Activated CD4-positive, alpha-beta T cell treated with anti-CD3 and anti-CD28 coated beads for 48 hours (primary cell): ENCODE results near the gene ARHGAP42.

ENCODE experiments used
- DNase-seq: peaks from one replicate; pipeline ENCODE4 v3.0.0-alpha.2; 2020

Gene ARHGAP42

DNA sequence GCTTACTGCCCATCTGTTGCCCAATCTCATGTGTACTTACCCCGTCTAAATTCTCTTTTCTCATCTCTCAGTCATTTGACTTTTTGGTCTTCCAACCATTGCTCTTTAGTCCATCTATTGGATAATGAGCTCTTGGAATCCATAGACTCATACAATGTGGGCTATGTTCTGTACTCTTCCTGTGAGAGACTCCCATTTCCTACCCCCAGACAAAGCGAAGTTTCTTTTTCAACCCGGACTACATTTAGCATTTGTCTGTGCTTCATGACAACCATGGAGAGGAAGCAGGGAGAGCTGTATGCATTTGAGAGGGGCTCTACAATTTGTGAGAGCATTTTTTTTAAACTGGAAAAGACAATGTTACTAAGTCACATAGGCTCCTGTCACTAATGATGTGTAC lies 4.0 kb upstream of the ARHGAP42 start:
- DNase-seq, result no peak

DNA sequence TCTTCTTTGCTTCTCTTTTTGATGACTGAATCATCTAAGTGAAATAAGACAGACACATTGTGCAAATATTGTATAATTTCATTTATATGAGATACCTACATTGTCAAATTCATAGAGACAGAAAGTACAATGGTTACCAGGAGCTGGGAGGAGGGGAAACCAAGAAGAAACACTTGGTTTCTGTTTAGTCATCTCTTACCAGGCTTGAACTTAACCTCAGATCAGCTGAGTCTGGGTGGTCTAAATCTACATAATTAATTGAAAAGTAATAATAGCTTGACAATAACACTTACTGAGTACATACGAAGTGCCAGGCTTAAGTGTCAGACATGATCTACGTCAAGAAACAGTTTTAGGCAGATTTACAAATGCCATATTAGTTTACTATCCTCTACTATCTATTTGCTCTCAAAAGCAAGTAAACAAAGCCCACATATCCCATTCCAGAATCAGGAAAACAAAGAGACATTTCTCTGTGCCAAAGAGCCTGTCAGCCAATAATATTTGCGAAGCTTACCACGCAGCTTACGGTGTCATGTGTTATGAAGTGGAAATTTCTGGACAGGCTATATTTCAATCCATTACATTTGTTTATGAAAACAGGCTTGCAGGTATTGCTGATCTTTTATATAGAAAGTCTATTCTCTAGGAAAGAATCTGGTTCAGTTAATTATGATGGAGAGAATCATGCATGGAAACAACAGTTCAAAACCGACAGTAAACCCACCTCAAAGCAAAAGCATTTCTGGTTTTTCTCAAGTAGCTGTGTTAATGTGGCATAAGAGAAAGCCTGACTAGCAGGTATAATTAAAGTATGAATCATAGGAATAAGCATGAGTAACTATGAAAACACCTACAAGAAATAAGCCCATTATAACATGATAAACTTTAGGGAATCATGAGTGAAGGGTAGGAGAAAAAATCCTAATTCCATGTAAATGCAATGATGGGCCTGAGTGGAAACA lies 2.7 kb upstream of the ARHGAP42 start:
- DNase-seq, result no peak

DNA sequence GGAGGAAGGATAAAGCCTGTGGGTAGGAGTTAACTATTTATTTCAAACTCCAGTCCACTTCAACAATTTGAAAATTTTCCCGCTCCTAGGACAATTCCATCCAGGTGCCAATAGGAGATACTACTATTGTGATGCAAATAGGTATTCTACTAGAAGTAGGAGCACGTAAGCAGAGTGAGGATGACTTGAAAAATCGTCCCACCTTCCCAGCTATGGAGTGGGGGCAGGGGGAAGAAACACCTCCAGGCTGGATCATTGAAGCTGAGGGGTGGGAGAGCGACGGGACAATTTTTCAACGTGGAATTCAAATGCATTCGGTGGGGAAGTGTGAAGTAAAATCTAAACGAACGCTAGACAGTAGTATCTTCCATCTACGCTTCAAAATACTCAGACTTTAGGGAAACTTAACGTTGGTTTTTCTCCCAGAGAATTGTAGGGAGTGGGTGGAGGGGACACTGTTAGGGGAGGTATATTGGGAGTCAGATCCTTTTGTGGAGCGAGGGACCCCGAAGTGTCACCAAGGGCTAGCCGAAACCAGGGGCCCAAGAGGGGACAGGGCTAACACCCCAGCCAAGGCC lies 523 bp upstream of the ARHGAP42 start:
- DNase-seq, result no peak

DNA sequence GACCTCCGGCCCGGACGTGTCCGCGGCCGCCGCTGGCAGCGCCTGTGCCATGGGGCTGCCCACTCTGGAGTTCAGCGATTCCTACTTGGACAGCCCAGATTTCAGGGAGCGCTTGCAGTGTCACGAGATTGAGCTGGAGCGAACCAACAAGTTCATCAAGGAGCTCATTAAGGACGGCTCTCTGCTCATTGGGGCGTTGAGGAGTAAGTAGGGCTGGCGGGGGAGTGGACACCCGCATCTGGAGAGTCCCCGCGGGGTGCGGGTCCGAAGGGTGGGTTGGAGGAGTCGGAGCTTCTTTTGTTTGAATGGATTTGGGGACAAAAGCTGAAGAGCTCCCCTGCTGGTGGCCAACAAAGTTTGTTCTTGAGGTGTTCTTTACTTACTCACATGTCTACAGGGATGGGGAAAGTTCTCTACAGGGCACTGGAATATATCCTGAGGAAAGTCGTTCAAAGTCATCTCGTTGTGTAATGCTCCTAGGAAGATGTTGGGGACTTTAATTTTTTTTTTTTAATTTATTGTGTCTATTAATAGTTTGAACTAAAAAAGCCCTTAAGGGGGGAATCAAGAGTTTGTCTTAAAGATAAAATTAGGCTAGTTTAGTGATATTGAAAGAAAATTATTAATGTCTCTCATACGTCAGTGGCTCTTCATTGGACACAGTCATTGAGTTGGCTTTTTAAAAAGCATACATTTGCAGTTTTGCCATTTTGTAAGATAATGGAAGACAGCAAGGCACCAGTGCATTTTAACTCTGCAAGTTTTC lies 725 bp downstream of the ARHGAP42 start:
- peak; percentile 11 for DNase-seq

DNA sequence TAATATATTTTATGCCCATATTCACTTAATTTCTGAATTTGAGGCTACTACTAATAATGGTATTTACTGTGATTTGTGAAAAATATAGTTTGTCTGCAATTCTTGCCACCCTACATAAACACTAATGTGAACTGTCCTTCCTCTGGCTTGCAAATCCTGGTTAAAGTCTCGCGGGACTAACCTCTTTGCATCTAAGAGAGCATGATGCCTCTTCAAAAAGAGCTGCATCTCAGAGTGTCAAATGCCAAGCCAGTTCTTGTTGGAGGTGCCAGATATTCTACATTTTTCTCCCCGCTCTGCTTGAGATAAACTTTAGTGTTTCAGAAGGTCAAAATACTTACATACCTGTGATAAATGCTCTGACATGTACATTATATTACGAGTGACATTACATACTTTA lies 2.1 kb downstream of the ARHGAP42 start:
- no peak for DNase-seq

DNA sequence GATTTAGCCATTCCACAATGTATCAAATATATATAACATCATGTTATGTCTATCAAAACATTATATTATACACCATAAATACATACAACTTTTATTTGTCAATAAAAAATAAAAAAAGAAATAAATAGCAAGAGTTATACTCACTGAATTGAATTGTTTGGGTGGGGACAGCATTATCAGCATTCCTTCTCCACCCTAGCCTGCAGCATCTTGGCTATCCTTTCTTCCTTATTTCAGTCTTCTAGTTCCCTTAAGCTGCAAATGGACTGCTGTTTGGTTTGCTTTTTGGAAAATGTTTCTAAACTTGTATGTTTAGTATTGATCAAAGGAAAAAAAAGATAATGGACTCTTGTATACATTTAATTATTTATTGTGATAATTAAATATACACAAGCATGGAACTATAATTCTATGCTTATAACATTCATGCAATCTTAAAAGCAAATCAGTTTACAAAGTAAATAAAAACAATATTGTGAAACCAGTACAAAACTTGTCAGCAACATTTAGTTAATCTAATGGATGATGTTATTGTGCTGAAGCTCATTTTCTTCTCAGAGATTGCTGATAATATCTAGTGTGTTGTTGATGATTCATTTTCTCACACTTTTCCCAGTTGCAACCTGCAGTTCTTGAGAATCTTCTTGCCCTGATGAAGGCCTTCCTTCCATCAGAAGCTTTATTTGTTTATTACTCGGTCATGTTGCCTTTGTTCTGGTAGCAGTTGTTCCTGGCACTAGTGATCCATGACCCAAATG lies 5.0 kb downstream of the ARHGAP42 start:
- DNase-seq, result no peak

DNA sequence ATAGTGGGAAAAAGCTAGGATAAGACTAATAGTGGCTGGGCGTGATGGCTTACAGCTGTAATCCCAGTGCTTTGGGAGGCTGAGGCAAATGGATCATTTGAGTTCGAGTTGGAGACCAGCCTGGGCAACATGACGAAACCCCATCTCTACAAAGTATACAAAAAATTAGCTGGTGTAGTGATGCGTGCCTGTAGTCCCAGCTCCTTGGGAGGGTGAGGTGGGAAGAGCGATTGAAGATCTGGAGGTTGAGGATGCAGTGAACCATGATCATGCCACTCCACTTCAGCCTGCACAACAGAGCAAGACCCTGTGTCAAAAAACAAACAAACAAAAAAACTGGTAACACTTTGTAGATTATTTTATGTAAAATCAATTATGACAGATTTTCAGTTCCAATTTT lies 8.8 kb downstream of the ARHGAP42 start:
- DNase-seq, result no peak

DNA sequence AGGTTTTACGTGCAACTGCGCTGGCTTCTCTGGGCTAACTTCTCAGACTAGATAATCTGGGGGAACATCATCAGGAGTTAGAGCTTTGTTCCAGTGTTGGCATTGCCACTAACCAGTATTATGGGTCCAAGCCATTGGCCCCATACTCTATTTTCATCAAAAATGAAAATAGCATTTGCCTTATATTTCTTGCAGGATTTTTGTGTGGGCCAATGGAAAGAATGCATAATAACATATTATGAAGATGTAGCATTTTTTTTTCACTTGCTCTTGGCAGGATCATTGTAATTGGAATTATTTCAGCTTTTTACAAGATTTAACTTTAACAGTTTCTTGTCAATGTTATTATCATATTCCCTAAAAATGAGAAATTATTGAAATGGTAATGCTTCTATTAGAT lies 16.1 kb downstream of the ARHGAP42 start:
- DNase-seq, result no peak

DNA sequence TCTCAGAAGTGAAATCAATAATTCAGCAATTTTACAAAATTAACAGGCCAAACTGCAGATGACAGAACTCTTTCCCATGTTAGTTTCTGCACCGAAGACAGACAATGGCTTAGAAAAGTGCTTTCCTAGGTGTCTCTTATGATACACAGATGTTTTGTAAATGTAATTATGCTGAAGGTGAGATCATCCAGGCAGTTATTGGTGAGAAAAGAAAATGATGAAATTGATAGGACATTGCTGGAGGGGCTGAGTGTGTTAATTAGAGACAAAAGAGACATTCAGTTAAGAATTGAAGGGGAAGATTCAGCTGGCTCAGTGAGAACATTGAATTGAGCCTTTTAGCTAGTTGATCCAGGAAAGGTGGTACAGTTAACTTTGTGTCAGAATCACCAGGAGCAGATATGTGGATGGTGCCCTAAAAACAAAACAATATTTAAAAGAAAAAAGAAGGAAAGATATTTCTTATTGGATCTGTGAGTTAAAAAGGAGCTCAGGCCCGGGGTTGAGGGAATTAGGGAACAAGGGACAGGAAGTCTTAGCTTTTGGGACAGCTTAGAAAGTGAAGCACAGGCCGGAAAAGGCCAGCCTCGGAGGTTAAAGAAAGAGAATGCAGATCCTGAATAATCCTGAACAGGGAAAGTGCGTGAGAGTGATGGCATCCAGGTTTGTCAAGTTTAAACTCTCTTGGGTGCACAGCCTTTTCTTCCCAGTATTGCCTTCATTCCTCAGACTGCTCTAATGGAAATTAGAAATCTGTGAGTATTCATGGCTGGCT lies 16.9 kb downstream of the ARHGAP42 start:
- no peak for DNase-seq

DNA sequence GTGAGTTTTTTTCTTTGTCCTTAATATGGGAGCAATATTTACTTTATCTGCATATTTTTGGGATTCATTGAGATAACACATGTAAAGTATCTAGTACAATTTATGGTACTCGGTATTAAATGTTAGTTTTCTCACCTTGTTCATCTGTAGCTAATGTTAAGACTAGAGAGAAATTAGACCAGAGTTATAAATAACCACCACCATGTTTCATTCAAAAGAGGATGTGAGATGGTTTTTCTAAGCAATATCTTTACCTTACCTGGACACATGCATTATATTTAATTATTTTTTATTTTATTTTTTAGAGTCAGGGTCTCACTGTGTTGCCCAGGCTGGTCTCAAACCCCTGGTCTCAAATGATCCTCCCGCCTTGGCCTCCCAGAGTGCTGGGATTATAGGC lies 18.4 kb downstream of the ARHGAP42 start:
- DNase-seq, result no peak

DNA sequence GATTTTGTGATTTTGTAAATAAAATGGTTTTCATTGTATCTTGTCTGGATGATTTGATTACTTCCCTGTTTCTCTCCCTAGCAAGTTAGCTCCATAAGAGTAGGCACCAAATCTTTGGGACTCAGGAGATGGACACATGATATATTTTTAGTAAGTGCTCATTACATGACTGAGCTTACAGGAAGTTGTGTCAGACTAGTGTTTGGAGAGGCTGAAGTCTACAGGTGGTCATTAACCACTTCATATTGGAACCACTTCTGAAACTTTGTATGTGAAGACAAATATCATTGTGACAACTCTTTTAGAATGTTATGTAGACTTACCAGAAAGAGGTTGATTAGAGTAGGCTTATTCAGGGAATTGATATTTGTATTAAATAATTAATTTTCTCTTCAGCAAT lies 19.1 kb downstream of the ARHGAP42 start:
- no peak for DNase-seq

DNA sequence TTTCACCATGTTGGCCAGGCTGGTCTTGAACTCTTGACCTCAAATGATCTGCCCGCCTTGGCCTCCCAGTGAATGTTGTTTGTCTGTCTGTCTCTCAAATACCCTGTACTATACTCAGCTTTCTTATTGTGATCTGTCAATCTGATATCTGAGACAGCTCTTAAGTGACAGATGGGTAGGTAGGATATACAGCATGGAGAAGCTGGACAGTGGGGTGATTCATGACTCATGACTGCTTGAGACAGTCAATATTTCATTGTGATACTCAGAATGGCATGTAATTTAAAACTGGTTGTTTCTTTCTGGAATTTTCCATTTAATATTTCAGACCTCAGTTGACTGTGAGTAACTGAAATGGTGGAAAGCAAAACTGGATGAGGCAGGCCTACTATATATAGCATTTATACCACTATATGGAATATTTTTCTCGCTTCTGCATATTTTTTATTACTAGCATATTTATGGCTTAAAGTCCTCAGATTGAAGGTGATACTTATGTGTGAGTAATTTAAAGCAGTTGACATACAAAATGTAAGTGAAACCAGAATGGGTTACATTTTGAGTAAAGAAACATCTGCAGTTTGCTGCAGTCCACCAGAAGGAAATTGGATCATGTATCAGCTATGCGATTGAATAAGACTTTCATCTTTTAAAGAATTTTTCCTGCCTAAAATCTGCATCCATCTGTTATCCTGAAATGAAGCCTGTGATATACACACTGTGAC lies 22.3 kb downstream of the ARHGAP42 start:
- DNase-seq, result no peak

DNA sequence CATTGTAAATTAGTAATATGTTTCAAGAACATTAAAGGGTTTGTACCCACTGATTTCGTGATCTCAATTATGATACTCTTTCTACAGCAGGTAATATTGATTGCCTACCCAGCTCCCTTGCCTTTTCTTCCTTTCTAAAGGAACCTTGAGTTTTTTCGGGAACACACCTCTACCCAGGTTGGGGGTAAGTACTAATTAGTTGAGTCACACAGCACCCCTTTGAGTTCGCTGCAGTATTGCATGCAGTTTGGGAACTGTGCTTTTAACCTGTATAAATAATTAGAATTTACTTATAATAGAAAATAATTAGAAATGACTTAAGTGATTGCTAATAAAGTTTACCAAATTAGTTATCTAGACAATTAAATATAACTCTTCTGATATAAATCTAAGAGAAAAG lies 24.9 kb downstream of the ARHGAP42 start:
- DNase-seq, result no peak

DNA sequence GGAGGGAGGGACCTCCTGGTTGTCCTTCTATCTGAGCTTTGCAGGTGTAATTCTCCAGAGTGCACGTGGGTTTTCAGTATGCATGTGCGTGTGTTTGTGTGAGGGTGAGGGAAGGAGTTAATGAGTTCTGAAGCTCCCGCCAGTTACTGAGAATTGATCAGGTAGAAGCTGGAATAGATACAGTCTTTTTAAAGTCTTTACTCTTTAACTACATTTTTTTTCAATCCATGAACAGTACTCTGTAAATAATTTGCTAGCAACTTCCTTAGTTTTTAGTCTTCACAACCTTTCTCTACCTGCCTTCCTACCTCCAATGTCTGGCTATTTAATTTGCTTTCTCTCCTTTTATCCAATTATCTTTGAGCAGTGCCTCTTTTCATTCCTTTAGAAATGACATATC lies 25.5 kb downstream of the ARHGAP42 start:
- no peak for DNase-seq

DNA sequence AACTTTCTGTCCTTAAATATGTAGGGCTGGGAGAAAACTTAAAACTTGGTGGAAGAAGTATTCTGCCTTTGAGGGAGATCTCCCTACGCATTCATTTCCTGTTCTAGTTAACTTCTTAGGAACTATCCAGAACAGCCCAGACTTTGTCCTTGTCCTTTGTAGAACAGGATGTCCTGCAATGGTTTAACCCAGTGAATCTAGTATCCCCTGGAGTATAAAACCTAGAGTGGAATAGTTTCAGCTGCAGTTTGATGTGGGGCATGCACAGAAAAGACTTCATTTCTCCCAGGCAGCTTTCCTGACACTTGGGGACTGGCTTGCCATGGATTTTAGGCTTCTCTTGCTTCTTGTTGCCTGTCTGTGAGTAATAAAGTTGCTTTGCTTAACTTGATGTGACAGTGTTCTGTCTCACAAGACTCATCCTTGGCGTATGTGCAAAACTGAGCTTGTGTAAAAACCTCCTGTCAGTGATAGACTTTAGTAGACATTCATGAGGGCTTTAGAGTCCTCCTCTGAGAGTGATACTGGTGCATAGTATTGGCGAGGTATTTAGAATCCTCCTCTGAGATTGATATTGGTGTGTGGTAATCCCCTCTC lies 28.2 kb downstream of the ARHGAP42 start:
- DNase-seq, result no peak

DNA sequence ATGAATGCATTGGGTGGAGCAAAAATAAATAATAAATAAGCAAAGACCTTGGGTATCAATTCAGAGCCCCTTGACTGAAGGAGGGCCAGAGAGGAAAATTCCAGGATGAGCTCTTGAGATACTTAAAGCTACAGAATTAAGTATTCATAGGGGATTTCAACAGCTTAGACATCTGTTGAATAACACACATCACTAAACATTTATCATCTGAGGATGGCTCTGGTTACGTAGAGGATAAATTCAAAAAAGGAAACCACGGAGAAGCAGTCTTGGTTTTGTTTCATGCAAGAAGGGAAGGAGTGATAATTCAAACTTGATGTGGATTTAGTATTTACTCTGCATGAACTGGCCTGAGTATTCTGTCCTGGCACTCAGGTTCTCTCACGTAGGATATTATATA lies 29.8 kb downstream of the ARHGAP42 start:
- DNase-seq, result no peak

DNA sequence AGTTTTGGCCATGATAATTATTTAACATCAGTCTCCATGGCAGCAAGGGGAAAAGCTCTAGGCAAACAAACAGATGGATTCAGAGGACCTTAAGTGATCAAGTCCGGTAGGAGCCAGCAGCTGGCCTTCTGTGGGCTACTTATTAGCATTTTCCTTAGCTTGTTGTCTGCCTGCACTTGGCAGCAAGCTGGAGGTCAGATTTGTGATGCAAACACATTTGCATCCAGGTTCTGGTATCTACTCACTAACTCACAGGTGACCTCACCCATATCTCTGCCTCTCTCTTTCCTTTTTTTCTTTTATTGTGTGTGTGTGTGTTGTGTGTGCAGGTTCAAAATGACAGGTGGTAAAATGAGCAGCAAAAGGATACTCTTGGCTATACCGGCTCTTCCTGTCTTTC lies 32.3 kb downstream of the ARHGAP42 start:
- DNase-seq, result no peak

DNA sequence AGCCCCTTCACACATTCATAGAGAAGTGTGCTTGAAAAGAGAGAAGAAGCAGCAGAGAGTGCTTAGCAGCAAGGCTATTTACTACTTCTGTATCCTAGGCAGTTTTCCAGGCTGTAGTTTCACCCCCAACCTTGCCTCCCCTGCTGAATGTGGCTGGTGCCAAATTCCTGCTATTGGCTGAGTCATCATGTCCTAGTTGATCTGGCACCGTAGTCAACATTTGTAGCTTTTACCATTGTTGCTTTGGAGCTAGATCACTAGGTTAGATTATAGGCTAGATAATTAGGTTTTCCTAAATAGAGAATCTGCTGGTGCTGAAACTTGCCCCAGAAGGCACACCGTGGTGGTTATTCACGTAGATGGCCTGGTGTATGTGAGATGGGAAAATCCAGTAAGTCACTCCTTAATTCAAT lies 32.7 kb downstream of the ARHGAP42 start:
- DNase-seq, result no peak

DNA sequence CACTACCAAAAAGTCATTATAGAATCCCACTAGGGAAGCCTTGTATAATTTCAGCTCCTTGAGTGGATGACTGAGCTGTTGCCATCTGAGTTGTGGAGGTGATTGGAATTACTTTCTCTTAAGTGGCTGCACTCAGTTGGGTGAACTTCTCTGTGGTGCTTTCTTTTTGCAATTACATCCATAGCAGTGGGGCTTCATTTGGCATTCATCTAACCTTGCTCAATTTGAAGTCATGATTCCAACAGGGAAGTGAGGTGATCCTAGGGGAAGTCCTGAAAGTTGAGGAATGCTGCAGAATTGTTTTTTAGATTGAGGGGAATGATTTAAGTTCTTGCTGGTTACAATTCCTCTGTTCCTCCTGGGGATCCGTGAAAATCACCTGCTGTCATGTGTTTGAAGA lies 39.6 kb downstream of the ARHGAP42 start:
- no peak for DNase-seq

DNA sequence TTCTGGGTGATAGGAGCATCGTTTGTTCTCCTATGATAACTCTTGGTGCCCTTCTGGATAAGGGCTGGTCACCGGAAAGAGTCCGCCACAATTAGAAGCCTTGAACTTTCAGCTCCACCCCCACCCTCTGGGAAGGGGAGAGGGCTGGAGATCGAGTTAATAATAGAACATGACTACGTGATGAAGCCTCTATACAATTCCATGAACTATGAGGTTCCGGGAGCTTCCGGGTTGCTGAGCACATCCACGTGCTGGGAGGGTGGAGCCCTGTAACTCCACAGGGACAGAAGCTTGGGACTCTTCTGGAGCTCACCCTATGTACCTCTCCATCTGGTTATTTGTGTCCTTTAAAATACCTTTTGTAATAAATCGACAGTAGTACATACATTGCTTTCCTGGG lies 40.3 kb downstream of the ARHGAP42 start:
- no peak for DNase-seq

DNA sequence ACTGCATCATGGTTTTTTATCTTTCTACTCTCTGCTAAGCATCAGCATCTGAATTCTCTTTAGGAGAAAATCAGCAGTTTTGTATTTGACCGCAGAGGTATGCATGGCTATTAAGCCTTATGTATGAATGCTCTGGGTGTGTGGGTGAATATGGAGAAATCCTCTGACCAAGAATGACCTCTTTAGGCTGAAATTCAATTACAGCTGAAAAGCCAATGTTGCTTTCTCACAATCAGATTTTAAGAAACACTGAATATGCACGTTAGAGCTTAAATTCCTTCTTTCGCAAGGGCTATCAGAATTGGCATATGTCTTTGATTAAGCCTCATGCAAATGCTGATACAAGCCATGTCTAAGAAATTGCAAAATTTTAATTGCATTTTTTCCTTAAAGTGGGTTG lies 43.2 kb downstream of the ARHGAP42 start:
- DNase-seq, result no peak
